MM.1S (cell line): ENCODE measurements around the gene CNTNAP2.

Experiments
- EZH2 ChIP-seq: fragments of 300-600 bp; sonication (generic); optimal IDR thresholded peaks from 2 replicates; pipeline ENCODE3; 2017; ENCODE audit warnings: low read depth, mild to moderate bottlenecking, antibody characterized with exemption, low read length, mixed read lengths
- EZH2phosphoT487 ChIP-seq: fragments of 300-600 bp; sonication (generic); IDR thresholded peaks from 2 replicates; pipeline ENCODE4 v1.6.1; 2018; ENCODE audit warnings: antibody characterized with exemption, low read length
- TF ChIP-seq, protein P1 (sequence below): fragments of 300-600 bp; sonication (generic); IDR thresholded peaks from 2 replicates; pipeline ENCODE4 v1.5.1; 2016; ENCODE audit warnings: antibody characterized with exemption, low read length, mixed read lengths

DNA sequence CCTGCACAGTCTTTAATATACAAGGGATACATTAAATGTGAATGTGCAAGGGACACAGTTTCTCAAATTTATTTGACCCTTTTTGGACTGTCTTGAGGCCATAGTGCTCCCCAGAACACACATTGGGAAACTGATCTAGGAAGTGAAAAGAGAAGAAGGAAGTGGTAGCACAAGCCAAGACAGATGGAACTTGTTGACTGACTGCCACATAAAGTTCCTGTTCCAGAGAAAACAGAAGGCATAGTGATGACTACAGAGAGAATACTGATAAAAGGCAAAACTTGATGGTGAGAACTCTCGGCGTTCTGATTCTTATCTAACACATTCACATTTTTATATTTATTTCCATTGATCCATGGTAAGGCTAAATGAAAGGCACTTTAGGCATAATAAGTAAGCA is 1216.4 kb downstream of the CNTNAP2 start:
- TF ChIP-seq, protein P1, sequence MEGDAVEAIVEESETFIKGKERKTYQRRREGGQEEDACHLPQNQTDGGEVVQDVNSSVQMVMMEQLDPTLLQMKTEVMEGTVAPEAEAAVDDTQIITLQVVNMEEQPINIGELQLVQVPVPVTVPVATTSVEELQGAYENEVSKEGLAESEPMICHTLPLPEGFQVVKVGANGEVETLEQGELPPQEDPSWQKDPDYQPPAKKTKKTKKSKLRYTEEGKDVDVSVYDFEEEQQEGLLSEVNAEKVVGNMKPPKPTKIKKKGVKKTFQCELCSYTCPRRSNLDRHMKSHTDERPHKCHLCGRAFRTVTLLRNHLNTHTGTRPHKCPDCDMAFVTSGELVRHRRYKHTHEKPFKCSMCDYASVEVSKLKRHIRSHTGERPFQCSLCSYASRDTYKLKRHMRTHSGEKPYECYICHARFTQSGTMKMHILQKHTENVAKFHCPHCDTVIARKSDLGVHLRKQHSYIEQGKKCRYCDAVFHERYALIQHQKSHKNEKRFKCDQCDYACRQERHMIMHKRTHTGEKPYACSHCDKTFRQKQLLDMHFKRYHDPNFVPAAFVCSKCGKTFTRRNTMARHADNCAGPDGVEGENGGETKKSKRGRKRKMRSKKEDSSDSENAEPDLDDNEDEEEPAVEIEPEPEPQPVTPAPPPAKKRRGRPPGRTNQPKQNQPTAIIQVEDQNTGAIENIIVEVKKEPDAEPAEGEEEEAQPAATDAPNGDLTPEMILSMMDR, result no peak
- no peak for TF ChIP-seq EZH2phosphoT487
- TF ChIP-seq EZH2, result no peak
